Activated CD4-positive, alpha-beta memory T cell treated with anti-CD3 and anti-CD28 coated beads for 36 hours (primary cell): ENCODE data around the gene SEMA4C. TPM values are rescaled to one million over a fixed set of nuclear protein-coding genes. Genes with fewer than 3 reads are reported as not detected.
"Not testable (repeated sequence)": the region's sequence is repeated elsewhere in the genome, so short reads cannot be mapped to it uniquely, and the experiment has no call there.

Experiments
- CTCF ChIA-PET: fragments of 350-600 bp; sonication (Branson Sonifier 250); formaldehyde crosslinking; loops from one replicate; lab custom pipeline; 2021; ENCODE audit warnings: antibody characterized with exemption, inconsistent platforms; lab: Charles Lee
- POLR2A ChIA-PET: fragments of 350-600 bp; sonication (Branson Sonifier 250); formaldehyde crosslinking; loops from one replicate; lab custom pipeline; 2021; ENCODE audit warnings: antibody characterized with exemption; lab: Charles Lee
- DNase-seq: peaks from one replicate; pipeline ENCODE4 v3.0.0-alpha.2; 2020
- H3K27ac Mint-ChIP-seq: one replicate; pipeline ENCODE4 v1.8.0; 2021; ENCODE audit warnings: mixed read lengths
- H3K27me3 Mint-ChIP-seq: one replicate; pipeline ENCODE4 v1.8.0; 2021; ENCODE audit warnings: mixed read lengths
- H3K36me3 Mint-ChIP-seq: one replicate; pipeline ENCODE4 v1.8.0; 2021; ENCODE audit warnings: mixed read lengths
- H3K4me1 Mint-ChIP-seq: one replicate; pipeline ENCODE4 v1.8.0; 2021; ENCODE audit warnings: low read depth, mixed read lengths
- H3K4me3 Mint-ChIP-seq: one replicate; pipeline ENCODE4 v1.8.0; 2021; ENCODE audit warnings: mild to moderate bottlenecking, mixed read lengths
- H3K9me3 Mint-ChIP-seq: one replicate; pipeline ENCODE4 v1.8.0; 2021; ENCODE audit warnings: mixed read lengths
- intact Hi-C: fragments of 100-400 bp; cut with micrococcal nuclease; formaldehyde crosslinking; loops from one replicate; pipeline ENCODE4 v1.15.1; 2023
- total RNA-seq, 2 experiments: library from RNA; stranded (reverse); gene quantifications; one replicate each; pipeline ENCODE4 v1.2.3, GENCODE V29; 2021

Gene SEMA4C
- total RNA-seq, 2 experiments from 2014 or later, result 13.9 to 18.8 TPM

DNA sequence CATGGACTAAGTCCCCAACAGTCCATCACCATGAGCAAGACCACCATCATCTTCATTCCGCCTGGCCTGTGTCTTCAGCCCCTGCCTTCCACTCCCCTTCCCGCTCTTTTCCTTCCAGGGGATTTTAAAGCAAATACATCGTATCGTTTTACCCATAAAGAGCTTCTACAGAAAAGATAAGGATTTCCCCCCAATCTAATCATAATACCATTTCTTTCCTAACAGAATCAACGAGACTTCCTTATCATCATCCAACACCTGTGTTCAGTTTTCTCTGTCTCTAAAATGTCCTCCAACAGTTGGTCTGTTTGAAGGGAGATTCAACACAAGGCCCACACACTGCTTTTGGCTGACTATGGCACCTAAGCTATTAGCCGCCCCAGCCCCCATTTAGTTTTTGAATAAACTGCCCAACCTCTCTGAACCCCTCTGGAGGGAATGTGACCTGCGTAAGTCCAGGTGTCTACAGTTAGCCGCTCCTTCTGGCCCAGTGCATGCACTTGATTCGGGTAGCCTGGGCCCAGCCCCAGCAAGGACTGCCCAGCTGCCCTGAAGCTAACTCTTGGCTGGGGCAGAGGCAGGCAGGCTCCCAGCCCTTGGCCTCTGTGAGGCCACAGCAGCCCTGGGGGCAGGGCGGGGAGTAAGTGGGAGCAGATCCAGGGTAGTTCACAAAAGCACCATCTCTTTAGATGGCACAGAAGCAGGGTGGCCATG is 25.3 kb upstream of the SEMA4C start:
- no peaks in the 10 kb centered on the region for H3K36me3 Mint-ChIP-seq
- POLR2A ChIA-PET, result no interaction called here
- no peak overlapping the region for H3K4me3 Mint-ChIP-seq
- intact Hi-C loops, result no loop called here
- H3K27me3 Mint-ChIP-seq, result no peaks in the 10 kb centered on the region
- no peaks in the 10 kb centered on the region for H3K9me3 Mint-ChIP-seq
- H3K27ac Mint-ChIP-seq, result no peak overlapping the region
- CTCF ChIA-PET, result no interaction called here
- H3K4me1 Mint-ChIP-seq, result peaks cover 52% of the 10 kb centered on the region
- no peak for DNase-seq

DNA sequence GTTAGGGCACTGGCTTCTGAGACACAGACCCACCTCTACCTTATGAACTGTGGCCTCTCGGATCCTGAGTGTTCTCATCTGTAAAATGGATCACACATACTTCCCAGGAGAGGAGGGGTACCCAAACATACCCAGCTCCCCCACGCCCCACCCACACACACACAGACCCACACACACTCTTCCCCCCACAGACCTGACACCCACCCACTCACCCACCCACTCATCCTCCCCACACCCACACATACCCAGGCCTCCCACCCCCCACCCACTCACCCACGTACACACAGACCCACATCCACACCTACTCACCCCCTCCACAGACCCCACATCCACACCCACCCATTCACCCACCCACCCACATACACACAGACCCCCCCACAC is 24.3 kb upstream of the SEMA4C start:
- no peak for DNase-seq
- peaks cover 52% of the 10 kb centered on the region for H3K4me1 Mint-ChIP-seq
- POLR2A ChIA-PET, result no interaction called here
- no peaks in the 10 kb centered on the region for H3K9me3 Mint-ChIP-seq
- no peaks in the 10 kb centered on the region for H3K27me3 Mint-ChIP-seq
- H3K4me3 Mint-ChIP-seq, result no peak overlapping the region
- CTCF ChIA-PET, result no interaction called here
- no peaks in the 10 kb centered on the region for H3K36me3 Mint-ChIP-seq
- no peak overlapping the region for H3K27ac Mint-ChIP-seq
- intact Hi-C loops, result no loop called here

DNA sequence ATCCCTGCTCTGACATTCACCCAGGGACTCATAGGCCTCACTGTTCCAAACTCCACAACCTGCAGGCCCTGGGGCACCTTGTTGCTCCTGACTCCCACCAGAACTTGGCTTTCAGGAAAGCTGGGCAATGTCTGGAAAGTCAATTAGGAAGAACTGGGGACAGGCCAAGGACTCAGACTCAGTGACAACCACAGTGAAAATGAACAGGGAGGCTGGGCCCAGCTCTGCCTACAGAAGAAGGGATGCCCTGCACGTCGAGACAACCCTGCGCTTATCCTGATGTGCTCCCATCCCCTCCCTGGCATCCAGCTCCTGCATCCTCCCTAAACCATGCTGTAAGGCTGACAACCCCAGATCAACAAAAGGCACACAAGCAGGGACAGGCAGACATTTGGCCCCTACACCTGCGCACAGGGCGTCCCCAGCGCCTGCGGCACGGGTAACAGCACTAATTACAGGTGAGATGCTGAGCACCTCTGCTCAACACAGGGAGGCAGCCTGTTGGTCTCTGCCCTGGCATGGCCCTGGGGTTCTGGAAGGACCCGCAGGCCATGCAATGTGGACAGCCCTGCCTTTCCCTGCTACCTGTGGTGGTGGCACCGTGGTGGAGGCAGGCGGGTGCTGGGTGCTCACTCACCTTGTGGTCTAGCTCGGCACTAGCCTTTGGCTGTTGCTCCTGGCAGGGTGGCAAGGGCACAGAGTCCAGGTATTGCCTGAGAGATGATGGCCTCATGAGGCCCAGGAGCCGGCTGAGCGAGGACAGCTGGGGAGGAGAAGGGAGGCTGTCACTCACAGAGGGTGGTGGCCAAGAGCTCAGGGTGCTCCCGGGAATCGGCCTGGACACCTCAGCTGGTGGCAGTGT is 23.6 kb upstream of the SEMA4C start:
- ChIA-PET POLR2A (no interaction called here), CTCF (no interaction called here)
- H3K27ac Mint-ChIP-seq, result no peak overlapping the region

DNA sequence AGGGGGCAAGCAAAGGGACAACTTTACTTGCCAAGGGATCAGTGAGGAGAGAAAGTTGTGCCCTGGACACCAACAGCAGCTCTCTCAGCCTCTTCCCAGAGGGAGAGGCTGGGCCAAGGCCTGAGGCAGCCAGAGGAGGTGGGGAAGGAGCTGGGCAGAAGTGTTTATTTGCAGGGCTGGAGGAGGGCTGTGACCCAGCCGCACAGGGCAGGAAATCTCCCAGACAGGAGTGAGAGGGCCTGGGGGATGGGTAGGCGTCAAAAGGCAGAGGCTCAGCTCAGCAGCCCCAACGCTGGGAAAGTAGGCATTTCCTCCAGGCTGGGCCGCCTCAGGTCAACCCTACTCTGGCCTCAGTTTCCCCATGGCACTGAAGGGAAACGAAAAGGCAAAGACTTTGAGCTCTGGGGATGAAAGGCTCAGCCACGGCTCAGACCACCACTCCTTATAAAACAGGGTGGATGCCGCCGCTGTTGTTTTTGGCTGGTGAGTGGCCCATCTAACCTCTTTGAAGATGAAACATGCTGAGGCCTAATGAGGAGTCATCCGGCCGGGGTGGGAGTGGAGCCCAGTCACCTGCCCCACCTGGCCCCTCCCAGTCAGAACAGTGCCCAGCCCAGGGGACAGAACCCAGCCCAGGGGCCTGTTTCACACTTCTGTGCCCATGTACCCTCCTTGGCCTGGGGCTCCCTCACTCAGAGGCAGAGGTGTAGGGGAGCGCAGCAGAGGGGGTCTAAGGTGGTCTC is 21.9 kb upstream of the SEMA4C start:
- Mint-ChIP-seq H3K27ac (no peak overlapping the region), H3K36me3 (no peaks in the 10 kb centered on the region), H3K4me3 (no peak overlapping the region), H3K27me3 (no peaks in the 10 kb centered on the region), H3K9me3 (no peaks in the 10 kb centered on the region), H3K4me1 (peaks cover 43% of the 10 kb centered on the region)
- CTCF ChIA-PET, result interaction anchor here (0.9 to 2.8 kb wide), 5 partner anchors 23 to 131 kb away, joined by 3 to 11 read pairs (median 3); partner anchors contain the start of genes ANKRD39 and CNNM4
- POLR2A ChIA-PET, result no interaction called here
- peak; percentile 29 for DNase-seq
- intact Hi-C loops, result no loop called here

More for the DNA sequence above, 23.6 kb upstream of the SEMA4C start:
- H3K9me3 Mint-ChIP-seq, result no peaks in the 10 kb centered on the region
- no peak overlapping the region for H3K4me3 Mint-ChIP-seq
- H3K27me3 Mint-ChIP-seq, result no peaks in the 10 kb centered on the region
- intact Hi-C loops, result no loop called here
- no peaks in the 10 kb centered on the region for H3K36me3 Mint-ChIP-seq
- H3K4me1 Mint-ChIP-seq, result peaks cover 48% of the 10 kb centered on the region
- no peak for DNase-seq

DNA sequence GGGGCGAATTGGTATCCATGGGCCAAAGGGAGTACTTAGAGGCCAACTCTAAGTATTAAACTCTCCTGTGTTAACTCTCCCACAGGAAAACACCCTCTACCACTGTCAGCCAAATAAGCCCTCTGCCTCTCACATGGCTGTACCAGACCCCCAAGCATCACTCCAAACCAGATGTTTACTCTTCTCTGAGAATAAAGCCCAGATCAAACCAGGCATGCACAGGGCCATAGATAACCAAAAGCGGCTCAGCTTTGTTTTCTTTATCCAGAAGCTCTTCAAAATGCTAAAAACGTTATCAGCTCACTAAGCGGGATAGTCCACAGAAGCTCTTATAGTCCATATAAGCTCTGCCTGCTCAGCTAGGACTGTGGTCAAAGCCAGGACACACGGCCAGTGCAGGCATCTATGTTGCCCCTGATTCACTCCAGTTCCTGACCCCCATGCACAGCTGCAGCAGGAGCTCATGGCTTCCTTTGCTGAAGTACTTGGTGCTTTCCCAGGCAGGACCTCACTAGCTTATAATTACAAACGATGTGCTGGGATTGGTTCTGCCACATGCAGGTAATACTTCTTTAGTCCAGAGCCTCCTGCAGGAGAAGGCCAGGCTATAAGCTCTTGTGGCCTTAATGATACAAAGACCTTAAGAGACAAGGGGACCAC is 21.0 kb upstream of the SEMA4C start:
- Mint-ChIP-seq H3K4me1 (peaks cover 36% of the 10 kb centered on the region), H3K4me3 (no peak overlapping the region), H3K36me3 (no peaks in the 10 kb centered on the region), H3K27ac (no peak overlapping the region), H3K27me3 (no peaks in the 10 kb centered on the region), H3K9me3 (no peaks in the 10 kb centered on the region)
- CTCF ChIA-PET, result interaction anchor here (0.9 to 2.8 kb wide), 6 partner anchors 16 to 68 kb away, joined by 3 to 11 read pairs (median 3); partner anchors contain the start of gene ANKRD39
- intact Hi-C loops, result no loop called here
- no peak for DNase-seq
- POLR2A ChIA-PET, result no interaction called here

DNA sequence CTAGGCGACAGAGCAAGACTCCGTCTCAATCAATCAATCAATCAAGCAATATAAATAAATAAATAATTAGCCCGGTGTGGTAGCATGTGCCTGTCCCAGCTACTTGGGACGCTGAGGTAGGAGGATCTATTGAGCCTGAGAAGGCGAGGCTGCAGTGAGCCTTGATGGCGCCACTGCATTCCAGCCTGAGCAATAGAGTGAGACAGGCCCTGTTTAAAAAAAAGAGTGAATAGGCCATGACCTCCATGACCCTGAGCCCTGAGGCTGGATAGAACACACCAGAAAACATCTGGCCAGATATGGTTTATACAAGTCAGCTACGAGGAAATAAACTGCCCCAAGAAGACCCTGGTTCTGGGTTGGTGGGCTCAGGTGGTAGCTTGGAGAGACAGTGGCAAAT is 20.4 kb upstream of the SEMA4C start:
- Mint-ChIP-seq H3K36me3 (no peaks in the 10 kb centered on the region), H3K27me3 (no peaks in the 10 kb centered on the region), H3K27ac (no peak overlapping the region), H3K4me1 (peaks cover 30% of the 10 kb centered on the region), H3K4me3 (no peak overlapping the region), H3K9me3 (no peaks in the 10 kb centered on the region)
- no peak for DNase-seq
- intact Hi-C loops, result no loop called here
- POLR2A ChIA-PET, result no interaction called here
- CTCF ChIA-PET, result interaction anchor here (0.9 to 2.8 kb wide), 3 partner anchors 15 to 35 kb away, joined by 3 to 11 read pairs (median 3); partner anchors contain the start of gene ANKRD39

DNA sequence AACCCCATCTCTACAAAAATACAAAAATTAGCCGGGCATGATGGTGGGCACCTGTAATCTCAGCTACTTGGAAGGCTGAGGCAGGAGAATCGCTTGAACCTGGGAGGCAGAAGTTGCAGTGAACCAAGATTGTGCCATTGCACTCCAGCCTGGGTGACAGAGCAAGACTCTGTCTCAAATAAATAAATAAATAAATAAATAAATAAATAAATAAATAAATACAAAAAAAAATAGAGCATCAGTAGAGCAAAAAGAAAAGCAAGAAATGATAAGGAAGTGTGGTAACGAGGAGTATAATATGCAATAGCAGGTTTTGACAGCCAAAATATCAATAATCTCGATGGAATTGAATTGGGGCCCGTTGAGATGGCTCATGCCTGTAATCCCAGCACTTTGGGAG is 19.6 kb upstream of the SEMA4C start:
- H3K9me3 Mint-ChIP-seq, CTCF ChIA-PET, H3K4me3 Mint-ChIP-seq, H3K27ac Mint-ChIP-seq, H3K27me3 Mint-ChIP-seq, intact Hi-C loops, H3K36me3 Mint-ChIP-seq, DNase-seq: not testable (repeated sequence)
- POLR2A ChIA-PET, result interaction anchor here (0.9 kb wide), 1 partner anchor 31 kb away, joined by 3 read pairs; no protein-coding TSS in a partner anchor
- peaks cover 25% of the 10 kb centered on the region for H3K4me1 Mint-ChIP-seq

DNA sequence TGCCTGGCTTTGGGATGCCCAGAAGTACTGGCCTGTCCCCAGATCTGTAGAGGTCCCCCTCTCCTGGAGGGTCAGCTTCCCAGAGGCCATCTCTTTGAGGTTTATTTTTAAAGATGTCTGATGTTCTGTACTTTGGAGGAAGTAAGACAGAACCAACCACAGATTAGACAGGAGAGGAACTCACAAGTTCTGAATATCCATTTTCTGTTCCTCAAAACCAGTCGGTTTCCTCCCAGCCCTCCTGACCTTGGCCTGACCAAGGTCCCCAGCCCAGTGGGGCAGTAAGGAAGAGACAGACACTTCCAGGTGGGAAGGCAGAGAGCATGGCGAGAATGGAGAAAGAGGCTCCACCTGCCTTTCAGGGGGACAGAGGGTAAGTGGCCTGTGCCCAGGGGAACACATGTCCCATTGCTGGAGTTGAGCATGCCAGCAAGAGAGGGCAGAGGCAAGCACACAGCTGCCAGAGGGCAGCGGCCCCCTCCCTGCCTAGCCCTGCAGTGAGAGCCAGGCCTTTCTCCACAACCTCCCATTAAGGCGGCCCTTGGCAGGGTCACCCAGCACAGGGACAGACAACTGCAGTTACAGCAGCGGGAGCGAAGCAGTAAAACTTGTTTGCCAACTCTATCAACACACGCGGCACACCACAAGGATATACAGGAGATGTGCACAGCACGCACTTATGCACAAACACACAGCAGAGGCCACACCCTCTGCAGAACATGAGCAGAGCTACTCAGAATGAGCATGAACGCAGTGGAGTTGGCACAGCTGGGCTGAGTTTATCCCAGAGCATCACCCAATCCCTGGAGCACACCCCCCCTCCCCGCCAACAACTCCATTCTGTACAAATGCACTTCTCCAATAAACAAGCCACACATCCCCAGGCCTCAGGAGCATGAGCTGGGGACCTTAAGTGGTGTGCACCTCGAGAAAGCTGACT is 18.5 kb upstream of the SEMA4C start:
- intact Hi-C loops, result no loop called here
- Mint-ChIP-seq H3K27ac (no peak overlapping the region), H3K36me3 (no peaks in the 10 kb centered on the region), H3K4me3 (no peak overlapping the region), H3K27me3 (no peaks in the 10 kb centered on the region), H3K4me1 (peaks cover 25% of the 10 kb centered on the region), H3K9me3 (no peaks in the 10 kb centered on the region)
- ChIA-PET POLR2A (interaction anchor here (0.9 kb wide), 1 partner anchor 30 kb away, joined by 3 read pairs; no protein-coding TSS in a partner anchor), CTCF (no interaction called here)
- DNase-seq, result no peak

DNA sequence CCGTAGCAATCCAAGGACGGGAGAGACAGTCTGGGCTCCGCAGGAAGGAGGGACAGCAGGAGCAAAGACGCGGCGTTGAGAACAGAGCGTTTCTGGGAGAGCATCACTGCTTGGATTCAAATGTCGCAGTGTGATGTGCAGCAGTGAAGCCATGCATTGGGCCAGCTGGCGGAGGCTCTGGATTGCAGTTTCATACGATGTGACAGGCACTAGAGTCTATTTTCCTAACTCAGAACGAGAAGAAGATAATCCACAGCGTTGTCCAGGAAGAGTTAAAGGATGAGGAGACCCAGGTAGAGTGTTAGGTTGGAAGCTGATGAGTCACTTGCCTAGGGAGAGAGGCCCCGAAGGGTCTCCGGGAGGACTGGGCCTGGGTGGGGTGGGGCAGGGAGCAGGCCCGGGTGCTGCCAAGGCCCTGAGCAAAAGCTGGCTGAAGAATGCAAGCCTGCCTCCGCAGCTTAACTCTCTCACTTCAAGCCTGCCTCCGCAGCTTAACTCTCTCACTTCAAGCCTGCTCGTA is 17.7 kb upstream of the SEMA4C start:
- H3K4me3 Mint-ChIP-seq, result no peak overlapping the region
- intact Hi-C loops, result no loop called here
- no peaks in the 10 kb centered on the region for H3K27me3 Mint-ChIP-seq
- CTCF ChIA-PET, result no interaction called here
- no peaks in the 10 kb centered on the region for H3K36me3 Mint-ChIP-seq
- DNase-seq, result no peak
- POLR2A ChIA-PET, result no interaction called here
- no peak overlapping the region for H3K27ac Mint-ChIP-seq
- peaks cover 23% of the 10 kb centered on the region for H3K4me1 Mint-ChIP-seq
- H3K9me3 Mint-ChIP-seq, result no peaks in the 10 kb centered on the region

DNA sequence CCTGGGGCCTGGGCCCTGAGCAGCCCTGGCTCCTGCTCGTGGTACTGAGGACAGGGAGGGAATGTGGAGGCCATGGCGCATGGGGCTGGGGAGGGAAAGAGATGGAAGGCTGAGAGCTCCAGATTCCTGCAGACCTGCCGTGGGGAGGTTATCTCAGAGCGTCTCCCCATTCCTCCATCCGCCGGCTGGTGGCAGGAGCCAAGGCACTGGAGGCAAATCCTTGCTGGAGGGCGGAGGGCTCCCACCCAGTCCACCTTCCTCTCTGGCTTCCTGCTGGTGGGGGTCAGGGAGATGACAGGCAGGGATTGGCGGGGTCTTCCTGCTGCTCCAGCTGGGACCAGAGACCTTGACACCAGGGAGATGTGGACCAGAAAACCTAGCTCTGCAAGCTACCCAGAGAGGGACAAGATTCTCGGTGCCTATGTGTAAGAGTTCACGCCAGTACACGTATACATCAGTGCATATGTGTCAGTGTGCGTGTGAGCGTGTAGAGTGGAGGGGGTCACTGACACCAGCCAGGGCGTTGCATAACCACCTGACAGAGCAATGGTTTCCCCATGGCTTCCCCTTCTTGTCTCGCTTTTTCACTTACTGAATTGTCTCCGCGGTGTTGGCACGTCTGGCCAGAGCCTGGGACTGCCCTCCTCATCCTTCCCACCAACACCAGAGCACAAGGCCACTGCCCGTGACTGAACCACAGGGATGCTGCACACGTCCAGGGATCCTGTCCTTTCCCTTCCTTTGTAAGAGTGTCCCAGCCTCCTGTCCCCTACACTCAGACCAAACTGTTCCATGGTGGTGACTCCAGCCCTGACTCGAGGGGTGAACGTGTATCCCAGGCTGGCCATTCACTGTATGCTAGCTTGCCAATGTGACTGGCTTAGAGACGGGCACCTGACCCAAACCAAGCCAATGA is 15.8 kb upstream of the SEMA4C start:
- intact Hi-C loops, result no loop called here
- Mint-ChIP-seq H3K9me3 (no peaks in the 10 kb centered on the region), H3K4me1 (peaks cover 6% of the 10 kb centered on the region), H3K4me3 (no peak overlapping the region), H3K27me3 (no peaks in the 10 kb centered on the region), H3K27ac (no peak overlapping the region), H3K36me3 (no peaks in the 10 kb centered on the region)
- DNase-seq, result no peak
- POLR2A ChIA-PET, result no interaction called here
- CTCF ChIA-PET, result no interaction called here
